ENCODE data around the gene TDP1.

- TF ChIP-seq POLR2A (IDR thresholded peaks at IDR 0.05): no peak
- no peak for TF ChIP-seq POLR2AphosphoS5 (IDR thresholded peaks at IDR 0.05)
Observed at GRCh38 chr14:89990623-89991275, 35.0 kb downstream of the TDP1 start.

All from transverse colon (tissue), 3 donors.